A172 (cell line): ENCODE measurements around the gene GNAQ. TPM values are rescaled to one million over a fixed set of nuclear protein-coding genes. Genes with fewer than 3 reads are reported as not detected.
"Not testable (repeated sequence)": the region's sequence is repeated elsewhere in the genome, so short reads cannot be mapped to it uniquely, and the experiment has no call there.

ENCODE experiments used
- DNase-seq: peaks from one replicate; pipeline ENCODE4 v3.0.0-alpha.2; 2015; ENCODE audit warnings: low spot score
- total RNA-seq: library from RNA; depleted of rRNA; stranded (reverse); fragments of >200 nt; shearing (Covaris generic); gene quantifications from 2 replicates; pipeline ENCODE4 v1.2.3, GENCODE V29; 2014; rRNA removed

Gene GNAQ
- total RNA-seq, 1 experiment from 2014 or later: 42.0 TPM

- no peak for DNase-seq
Observed at GRCh38 chr9:77697238-77697984, 334.2 kb downstream of the GNAQ start.

- not testable (repeated sequence) for DNase-seq
Observed at GRCh38 chr9:77690723-77691122, 340.9 kb downstream of the GNAQ start.

GRCh38 chr9:77690119-77690518 is 341.5 kb downstream of the GNAQ start:
- not testable (repeated sequence) for DNase-seq

GRCh38 chr9:77687737-77688136 is 343.9 kb downstream of the GNAQ start:
- not testable (repeated sequence) for DNase-seq

- no peak for DNase-seq
Observed at GRCh38 chr9:77680581-77680980, 351.0 kb downstream of the GNAQ start.

- no peak for DNase-seq
Observed at GRCh38 chr9:77679661-77680368, 351.8 kb downstream of the GNAQ start.

- no peak for DNase-seq
Observed at GRCh38 chr9:77679088-77679487, 352.5 kb downstream of the GNAQ start.

GRCh38 chr9:77677957-77678535 is 353.6 kb downstream of the GNAQ start:
- DNase-seq: no peak

GRCh38 chr9:77677397-77677796 is 354.2 kb downstream of the GNAQ start:
- DNase-seq: no peak

GRCh38 chr9:77673941-77674791 is 357.4 kb downstream of the GNAQ start:
- peak; percentile 11 for DNase-seq

- no peak for DNase-seq
Observed at GRCh38 chr9:77672183-77672582, 359.4 kb downstream of the GNAQ start.

- no peak for DNase-seq
Observed at GRCh38 chr9:77667151-77667550, 364.5 kb downstream of the GNAQ start.

Other genes with a start within 250 kb of the GNAQ start
- gene CEP78, start 204.3 kb upstream of the GNAQ start, total RNA-seq: 57.7 and 63.7 TPM in 2 replicates